Neural cell (in vitro differentiated cells): ENCODE results near the gene NOP16. TPM values are rescaled to one million over a fixed set of nuclear protein-coding genes. Genes with fewer than 3 reads are reported as not detected.

ENCODE experiments used
- H2AFZ ChIP-seq: fragments of 200-600, 300-800 bp; sonication (generic), shearing (Covaris generic); 2 replicates; pipeline ENCODE4 v1.6.0; 2014; ENCODE audit warnings: low read depth, mild to moderate bottlenecking, antibody characterized with exemption, low read length, moderate library complexity
- H3F3A ChIP-seq: fragments of 200-600 bp; shearing (Covaris generic); 2 replicates; pipeline ENCODE4 v1.6.1; 2016; ENCODE audit warnings: mild to moderate bottlenecking, moderate library complexity, mixed read lengths, antibody characterized with exemption, low read length; ENCODE audit not compliant: insufficient read depth, poor library complexity, severe bottlenecking
- H3K27ac ChIP-seq: fragments of 200-600, 300-800 bp; sonication (generic), shearing (Covaris generic); 2 replicates; pipeline ENCODE4 v1.5.1; 2014; ENCODE audit warnings: mild to moderate bottlenecking, low read length, moderate library complexity
- H3K27me3 ChIP-seq: fragments of 300-800, 200-600 bp; sonication (generic), shearing (Covaris generic); 2 replicates; pipeline ENCODE4 v1.6.0; 2014; ENCODE audit warnings: mild to moderate bottlenecking, low read depth, low read length, moderate library complexity; ENCODE audit not compliant: insufficient read depth
- H3K36me3 ChIP-seq: fragments of 300-800, 200-600 bp; sonication (generic), shearing (Covaris generic); 2 replicates; pipeline ENCODE4 v1.5.1; 2014; ENCODE audit warnings: mild to moderate bottlenecking, antibody characterized with exemption, low read length, moderate library complexity; ENCODE audit not compliant: insufficient read depth
- H3K4me2 ChIP-seq: fragments of 300-800, 200-600 bp; sonication (generic), shearing (Covaris generic); 2 replicates; pipeline ENCODE4 v1.6.0; 2014; ENCODE audit warnings: mild to moderate bottlenecking, low read length
- H3K4me3 ChIP-seq: fragments of 300-800, 200-600 bp; sonication (generic), shearing (Covaris generic); 2 replicates; pipeline ENCODE4 v1.5.1; 2014; ENCODE audit warnings: mild to moderate bottlenecking, low read length, moderate library complexity
- H3K79me2 ChIP-seq: fragments of 200-600 bp; shearing (Covaris generic); replicated peaks from 2 replicates; pipeline ENCODE4 v1.6.0; 2014; ENCODE audit warnings: mild to moderate bottlenecking, low read length, moderate library complexity; ENCODE audit not compliant: insufficient read depth
- H3K9ac ChIP-seq: fragments of 300-800, 200-600 bp; sonication (generic), shearing (Covaris generic); 2 replicates; pipeline ENCODE4 v1.6.1; 2016; ENCODE audit warnings: mild to moderate bottlenecking, low read length, mixed read lengths
- H3K9me2 ChIP-seq: fragments of 200-600 bp; shearing (Covaris generic); 2 replicates; pipeline ENCODE4 v1.6.1; 2016; ENCODE audit warnings: mild to moderate bottlenecking, low read length, mixed read lengths; ENCODE audit not compliant: insufficient read depth
- H3K9me3 ChIP-seq: fragments of 200-600, 300-800 bp; sonication (generic), shearing (Covaris generic); 2 replicates; pipeline ENCODE4 v1.6.1; 2016; ENCODE audit warnings: mild to moderate bottlenecking, mixed run types, low read length, moderate library complexity, mixed read lengths
- H4K20me1 ChIP-seq: fragments of 200-600 bp; shearing (Covaris generic); 2 replicates; pipeline ENCODE4 v1.6.1; 2016; ENCODE audit warnings: mild to moderate bottlenecking, mixed run types; ENCODE audit not compliant: insufficient read depth
- CTCF ChIP-seq: fragments of 450-650 bp; IDR thresholded peaks from 2 replicates; pipeline ENCODE4 v1.5.1; 2014; ENCODE audit warnings: antibody characterized with exemption, mild to moderate bottlenecking, moderate library complexity; ENCODE audit not compliant: poor library complexity, severe bottlenecking
- EP300 ChIP-seq: fragments of 450-650 bp; conservative IDR thresholded peaks from 2 replicates; pipeline ENCODE4 v1.6.1; 2014; ENCODE audit warnings: antibody characterized with exemption, mild to moderate bottlenecking, moderate library complexity; ENCODE audit not compliant: poor library complexity, severe bottlenecking
- EZH2 ChIP-seq: fragments of 200-600, 300-800 bp; shearing (Covaris generic), sonication (generic); IDR thresholded peaks from 2 replicates; pipeline ENCODE4 v1.6.1; 2014; ENCODE audit warnings: antibody characterized with exemption, low read length, borderline replicate concordance, mild to moderate bottlenecking; ENCODE audit not compliant: insufficient read depth, poor library complexity, severe bottlenecking
- MXI1 ChIP-seq: fragments of 450-650 bp; conservative IDR thresholded peaks from 2 replicates; pipeline ENCODE4 v1.6.1; 2014; ENCODE audit warnings: antibody characterized with exemption, mild to moderate bottlenecking; ENCODE audit not compliant: poor library complexity, severe bottlenecking
- POLR2AphosphoS5 ChIP-seq: IDR thresholded peaks from 2 replicates; pipeline ENCODE4 v1.6.1; 2012
- RAD21 ChIP-seq: fragments of 450-650 bp; conservative IDR thresholded peaks from 2 replicates; pipeline ENCODE4 v1.6.1; 2014; ENCODE audit warnings: antibody characterized with exemption, mild to moderate bottlenecking, moderate library complexity
- REST ChIP-seq: IDR thresholded peaks from 2 replicates; pipeline ENCODE4 v1.6.1; 2012; ENCODE audit warnings: borderline replicate concordance
- SMC3 ChIP-seq: fragments of 450-650 bp; conservative IDR thresholded peaks from 2 replicates; pipeline ENCODE4 v1.6.1; 2014; ENCODE audit warnings: antibody characterized with exemption, mild to moderate bottlenecking, moderate library complexity; ENCODE audit not compliant: poor library complexity
- TAF1 ChIP-seq: IDR thresholded peaks from 2 replicates; pipeline ENCODE4 v1.6.1; 2012; ENCODE audit warnings: low read depth
- polyA plus RNA-seq: library from polyadenylated mRNA; depleted of rRNA; stranded (reverse); fragments of >200 nt; gene quantifications from 2 replicates; pipeline ENCODE4 v1.2.3, GENCODE V29; 2014

NOP16 gene
- polyA plus RNA-seq, 1 donor from 2014 or later, result 23.9 TPM

GRCh38 chr5:176425791-176426190 lies 37.4 kb upstream of the NOP16 start:
- H3K36me3 ChIP-seq, result no peaks in the 10 kb centered on the region
- H3K79me2 ChIP-seq, result no peaks in the 10 kb centered on the region
- no peaks in the 10 kb centered on the region for H3K27me3 ChIP-seq
- H3K9ac ChIP-seq, result no peak overlapping the region
- no peaks in the 10 kb centered on the region for H3K9me3 ChIP-seq
- TF ChIP-seq MXI1 (no peak), CTCF (no peak), REST (no peak)
- H4K20me1 ChIP-seq, result no peaks in the 10 kb centered on the region
- no peaks in the 10 kb centered on the region for H3K9me2 ChIP-seq
- H2AFZ ChIP-seq, result no peak overlapping the region
- H3K4me3 ChIP-seq, result no peak overlapping the region
- no peak overlapping the region for H3K4me2 ChIP-seq
- H3K27ac ChIP-seq, result no peak overlapping the region
- no peaks in the 10 kb centered on the region for H3F3A ChIP-seq

- no peaks in the 10 kb centered on the region for H4K20me1 ChIP-seq
- H2AFZ ChIP-seq, result no peak overlapping the region
- TF ChIP-seq EP300 (no peak), MXI1 (no peak), RAD21 (no peak), POLR2AphosphoS5 (no peak), TAF1 (no peak), EZH2 (no peak), REST (no peak), SMC3 (no peak), CTCF (no peak)
- no peak overlapping the region for H3K27ac ChIP-seq
- no peak overlapping the region for H3K4me3 ChIP-seq
- H3K4me2 ChIP-seq, result no peak overlapping the region
- no peaks in the 10 kb centered on the region for H3K36me3 ChIP-seq
- H3K9me2 ChIP-seq, result no peaks in the 10 kb centered on the region
- H3K9me3 ChIP-seq, result no peaks in the 10 kb centered on the region
- H3K9ac ChIP-seq, result no peak overlapping the region
- H3K79me2 ChIP-seq, result no peaks in the 10 kb centered on the region
- no peaks in the 10 kb centered on the region for H3K27me3 ChIP-seq
- no peaks in the 10 kb centered on the region for H3F3A ChIP-seq
Observed at GRCh38 chr5:176425138-176425537, 36.7 kb upstream of the NOP16 start.
